H1 (cell line): ENCODE data around the gene BCAS3. TPM values are rescaled to one million over a fixed set of nuclear protein-coding genes. Genes with fewer than 3 reads are reported as not detected.

ENCODE experiments used
- CTCF ChIA-PET: fragments of 300-600 bp; sonication (Branson Sonifier 250); formaldehyde crosslinking; loops from one replicate; lab custom pipeline; 2021; ENCODE audit not compliant: partially characterized antibody; lab: Charles Lee
- POLR2A ChIA-PET: fragments of 300-600 bp; sonication (Branson Sonifier 250); formaldehyde crosslinking; loops from one replicate; lab custom pipeline; 2021; ENCODE audit warnings: inconsistent platforms; ENCODE audit not compliant: partially characterized antibody; lab: Charles Lee
- DNase-seq, 2 experiments: peaks; one replicate each; pipeline versions ENCODE4 v3.0.0 to v3.0.0-alpha.2; 2010 to 2022; ENCODE audit warnings: low spot score in 2 of 2, low read depth in 1 of 2, mixed read lengths in 1 of 2
- FAIRE-seq: peaks from 2 replicates; lab custom pipeline; 2011; peaks lifted over from hg19 to GRCh38; lab: Jason Lieb, UNC
- H2AFZ ChIP-seq: 2 replicates; pipeline ENCODE4 v1.8.1; 2012; ENCODE audit warnings: low read length, inconsistent platforms
- H2AK5ac ChIP-seq: 2 replicates; pipeline ENCODE4 v1.6.1; 2013; ENCODE audit warnings: low read depth, low read length
- H2BK120ac ChIP-seq: replicated peaks from 2 replicates; pipeline ENCODE3; 2013; ENCODE audit warnings: low read depth, low read length, inconsistent platforms
- H2BK12ac ChIP-seq: 2 replicates; pipeline ENCODE4 v1.6.1; 2013; ENCODE audit warnings: low read depth, low read length
- H2BK15ac ChIP-seq: 2 replicates; pipeline ENCODE4 v1.6.1; 2013; ENCODE audit warnings: low read length
- H2BK20ac ChIP-seq: 2 replicates; pipeline ENCODE4 v1.6.1; 2013; ENCODE audit warnings: low read length
- H2BK5ac ChIP-seq: 2 replicates; pipeline ENCODE4 v1.6.1; 2013; ENCODE audit warnings: low read depth, low read length
- H3K14ac ChIP-seq: 2 replicates; pipeline ENCODE4 v1.6.1; 2013; ENCODE audit warnings: inconsistent platforms; ENCODE audit not compliant: insufficient read length
- H3K18ac ChIP-seq: 2 replicates; pipeline ENCODE4 v1.6.1; 2013; ENCODE audit warnings: low read length; ENCODE audit errors: extremely low read depth
- H3K23ac ChIP-seq: 2 replicates; pipeline ENCODE4 v1.6.1; 2013; ENCODE audit warnings: inconsistent platforms; ENCODE audit not compliant: insufficient read length
- H3K23me2 ChIP-seq: 2 replicates; pipeline ENCODE4 v1.6.1; 2013; ENCODE audit warnings: low read depth, low read length
- H3K27ac ChIP-seq: 2 replicates; pipeline ENCODE4 v1.6.1; 2011; ENCODE audit warnings: low read depth, low read length, inconsistent platforms
- H3K27me3 ChIP-seq, 4 experiments: replicated peaks in 1 of 4; 1 replicate in 1 of 4; 2 replicates in 3 of 4; pipeline versions ENCODE4 v1.6.1 to v1.8.1; 2011 to 2013; ENCODE audit warnings: low read length in 3 of 4, mild to moderate bottlenecking in 3 of 4, inconsistent platforms in 2 of 4, mixed read lengths in 2 of 4, moderate library complexity in 1 of 4; ENCODE audit not compliant: control insufficient read depth in 3 of 4, insufficient read depth in 3 of 4; ENCODE audit errors: extremely low read depth in 1 of 4
- H3K36me3 ChIP-seq, 4 experiments: 2 replicates each; pipeline versions ENCODE4 v1.6.1 to v1.8.1; 2011 to 2013; ENCODE audit warnings: mild to moderate bottlenecking in 4 of 4, low read length in 3 of 4, moderate library complexity in 2 of 4, control low read depth in 1 of 4, inconsistent platforms in 1 of 4; ENCODE audit not compliant: insufficient read depth in 4 of 4, control insufficient read depth in 2 of 4
- H3K4ac ChIP-seq: replicated peaks from 2 replicates; pipeline ENCODE3; 2013; ENCODE audit warnings: low read length, low read depth, mixed read lengths, inconsistent platforms; ENCODE audit not compliant: insufficient read length
- H3K4me1 ChIP-seq, 4 experiments: replicated peaks in 1 of 4; 1 replicate in 1 of 4; 2 replicates in 3 of 4; pipeline versions ENCODE4 v1.6.1 to v1.8.1; 2011 to 2013; ENCODE audit warnings: low read length in 3 of 4, inconsistent platforms in 2 of 4, mixed read lengths in 1 of 4; ENCODE audit not compliant: insufficient read depth in 4 of 4, control insufficient read depth in 3 of 4
- H3K4me2 ChIP-seq, 2 experiments: 2 replicates each; pipeline versions ENCODE4 v1.6.1 to v1.8.1; 2011 to 2013; ENCODE audit warnings: low read depth in 2 of 2, low read length in 2 of 2, control low read depth in 1 of 2, inconsistent platforms in 1 of 2, mild to moderate bottlenecking in 1 of 2; ENCODE audit not compliant: insufficient read depth in 1 of 2
- H3K4me3 ChIP-seq, 4 experiments: fragments of 200-600, 300-600 bp in 1 of 4; sonication (generic), shearing (Covaris generic), sonication (Bioruptor Twin) in 1 of 4; 2 replicates each; pipeline versions ENCODE4 v1.5.1 to v1.8.1; 2011 to 2016; ENCODE audit warnings: low read length in 4 of 4, low read depth in 3 of 4, control low read depth in 2 of 4, inconsistent platforms in 2 of 4, mild to moderate bottlenecking in 2 of 4, mixed read lengths in 1 of 4, moderate library complexity in 1 of 4; ENCODE audit not compliant: insufficient read depth in 2 of 4; ENCODE audit errors: extremely low read depth in 1 of 4
- H3K56ac ChIP-seq: replicated peaks from 2 replicates; pipeline ENCODE3; 2013; ENCODE audit warnings: low read depth, mild to moderate bottlenecking, mixed read lengths, low read length, inconsistent platforms; ENCODE audit not compliant: insufficient read length
- H3K79me1 ChIP-seq: 2 replicates; pipeline ENCODE4 v1.6.1; 2013; ENCODE audit warnings: low read depth, low read length, control low read depth
- H3K79me2 ChIP-seq, 2 experiments: 2 replicates each; pipeline versions ENCODE4 v1.6.1 to v1.8.1; 2012 to 2013; ENCODE audit warnings: low read length in 2 of 2, mild to moderate bottlenecking in 2 of 2, inconsistent platforms in 1 of 2; ENCODE audit not compliant: insufficient read depth in 2 of 2, control insufficient read depth in 1 of 2
- H3K9ac ChIP-seq, 4 experiments: replicated peaks in 1 of 4; 1 replicate in 1 of 4; 2 replicates in 3 of 4; pipeline versions ENCODE4 v1.6.1 to v1.8.1; 2011 to 2013; ENCODE audit warnings: low read depth in 3 of 4, low read length in 3 of 4, control low read depth in 2 of 4, mild to moderate bottlenecking in 2 of 4, moderate library complexity in 2 of 4, inconsistent platforms in 1 of 4; ENCODE audit errors: extremely low read depth in 1 of 4
- H3K9me3 ChIP-seq, 2 experiments: 2 replicates each; pipeline versions ENCODE4 v1.6.1 to v1.8.1; 2012 to 2013; ENCODE audit warnings: mild to moderate bottlenecking in 2 of 2, moderate library complexity in 2 of 2, control low read depth in 1 of 2, inconsistent platforms in 1 of 2, low read depth in 1 of 2, low read length in 1 of 2, mixed read lengths in 1 of 2; ENCODE audit not compliant: insufficient read depth in 2 of 2
- H4K20me1 ChIP-seq, 2 experiments: replicated peaks in 1 of 2; 2 replicates each; pipeline versions ENCODE3 to v1.8.1; 2011 to 2013; ENCODE audit warnings: inconsistent platforms in 2 of 2, low read length in 2 of 2, mild to moderate bottlenecking in 1 of 2; ENCODE audit not compliant: insufficient read depth in 2 of 2, control insufficient read depth in 1 of 2
- H4K5ac ChIP-seq: 2 replicates; pipeline ENCODE4 v1.6.1; 2013; ENCODE audit warnings: low read length, low read depth, mixed read lengths, inconsistent platforms; ENCODE audit not compliant: insufficient read length
- H4K8ac ChIP-seq: 2 replicates; pipeline ENCODE4 v1.8.0; 2013; ENCODE audit warnings: mild to moderate bottlenecking, moderate library complexity, low read length, inconsistent platforms; ENCODE audit not compliant: insufficient read depth; ENCODE audit errors: extremely low read depth
- H4K91ac ChIP-seq: replicated peaks from 2 replicates; pipeline ENCODE3; 2013; ENCODE audit warnings: low read length, mixed read lengths, inconsistent platforms; ENCODE audit not compliant: insufficient read length
- RBBP5 ChIP-seq: IDR thresholded peaks from 2 replicates; pipeline ENCODE4 v1.7.1; 2012; ENCODE audit warnings: low read depth, mild to moderate bottlenecking, inconsistent platforms, low read length, moderate library complexity, borderline replicate concordance
- TAF7 ChIP-seq: optimal IDR thresholded peaks from 2 replicates; pipeline ENCODE3; 2011; ENCODE audit warnings: low read depth, mild to moderate bottlenecking, inconsistent platforms, low read length, moderate library complexity, borderline replicate concordance
- polyA plus RNA-seq, 7 experiments: library from polyadenylated mRNA; depleted of rRNA in 3 of 7; stranded (reverse) in 5 of 7; unstranded in 2 of 7; fragments of >200 nt in 5 of 7; fragments of 200-250 nt in 2 of 7; gene quantifications; 1 replicate in 5 of 7; 2 replicates in 1 of 7; 4 replicates in 1 of 7; pipeline versions ENCODE4 v1.2.1 to v1.2.3, GENCODE V29; 2011 to 2013; ENCODE audit warnings: missing spikeins in 2 of 7, mixed read lengths in 2 of 7
- total RNA-seq: library from RNA; stranded (reverse); fragmentation: NEBNext Ultra II Directional; extraction: Animal tissue kit (Norgen Biotek cat#: 25700); gene quantifications from 2 replicates; pipeline ENCODE4 v1.2.1, GENCODE V29; 2021
- TF ChIP-seq, protein P1 (sequence below): IDR thresholded peaks from 2 replicates; pipeline ENCODE4 v1.6.1; 2012; ENCODE audit warnings: low read length, inconsistent platforms

The BCAS3 gene
- total and polyA plus RNA-seq, 2 of the 8 experiments (the other 6 are each of a cell fraction or from before 2014, with no cell fraction given): 9.9 to 13.3 TPM

DNA sequence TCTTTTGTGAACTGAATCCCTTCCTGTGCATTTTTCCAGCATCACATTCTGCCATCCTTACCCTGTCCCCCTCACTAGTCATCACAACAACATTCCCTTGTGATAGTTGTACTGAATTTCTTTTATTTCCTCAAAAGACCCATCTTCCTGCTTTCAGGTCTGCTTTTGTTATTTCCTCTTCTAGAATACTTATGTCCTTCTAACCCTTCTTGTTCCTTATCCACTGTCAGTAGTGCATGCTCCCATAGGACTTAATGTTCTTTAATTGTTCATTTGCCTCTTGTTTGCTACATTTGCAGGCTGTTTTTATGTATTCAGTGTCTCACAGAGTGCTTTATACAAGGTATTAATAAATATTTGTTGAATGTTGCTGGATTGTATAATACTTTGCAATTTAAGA is 73.0 kb downstream of the BCAS3 start:
- H3K9me3 ChIP-seq: peaks cover 4% of the 10 kb centered on the region in 2 experiments; a peak in 1 of 4 replicates
- H2AK5ac ChIP-seq: no peak overlapping the region
- no peak overlapping the region for H3K4ac ChIP-seq
- H2BK120ac ChIP-seq: no peak overlapping the region
- H3K23me2 ChIP-seq: no peaks in the 10 kb centered on the region
- H3K4me1 ChIP-seq: peaks cover 0 to 10% (median 6%) of the 10 kb centered on the region in 4 experiments; a peak in 3 of 7 replicates
- H2AFZ ChIP-seq: no peak overlapping the region
- no peak overlapping the region for H2BK5ac ChIP-seq
- H2BK15ac ChIP-seq: no peak overlapping the region
- H3K18ac ChIP-seq: no peak overlapping the region
- H4K20me1 ChIP-seq: no peaks in the 10 kb centered on the region
- H3K56ac ChIP-seq: no peak overlapping the region
- H3K4me3 ChIP-seq: no peak overlapping the region
- H3K14ac ChIP-seq: no peak overlapping the region
- no peak overlapping the region for H2BK20ac ChIP-seq
- H4K8ac ChIP-seq: no peak overlapping the region
- no peak for FAIRE-seq
- no peak for DNase-seq
- no peak overlapping the region for H3K23ac ChIP-seq
- no peaks in the 10 kb centered on the region for H3K36me3 ChIP-seq
- no peak overlapping the region for H2BK12ac ChIP-seq
- H3K27me3 ChIP-seq: no peaks in the 10 kb centered on the region
- POLR2A ChIA-PET: no interaction called here
- no peak overlapping the region for H4K5ac ChIP-seq
- no peak overlapping the region for H3K27ac ChIP-seq
- H3K79me2 ChIP-seq: no peaks in the 10 kb centered on the region
- no peak overlapping the region for H4K91ac ChIP-seq
- H3K9ac ChIP-seq: no peak overlapping the region
- H3K79me1 ChIP-seq: no peaks in the 10 kb centered on the region
- CTCF ChIA-PET: no interaction called here
- H3K4me2 ChIP-seq: no peak overlapping the region
- TF ChIP-seq TAF7 (no peak), RBBP5 (no peak)
- TF ChIP-seq, protein P1, sequence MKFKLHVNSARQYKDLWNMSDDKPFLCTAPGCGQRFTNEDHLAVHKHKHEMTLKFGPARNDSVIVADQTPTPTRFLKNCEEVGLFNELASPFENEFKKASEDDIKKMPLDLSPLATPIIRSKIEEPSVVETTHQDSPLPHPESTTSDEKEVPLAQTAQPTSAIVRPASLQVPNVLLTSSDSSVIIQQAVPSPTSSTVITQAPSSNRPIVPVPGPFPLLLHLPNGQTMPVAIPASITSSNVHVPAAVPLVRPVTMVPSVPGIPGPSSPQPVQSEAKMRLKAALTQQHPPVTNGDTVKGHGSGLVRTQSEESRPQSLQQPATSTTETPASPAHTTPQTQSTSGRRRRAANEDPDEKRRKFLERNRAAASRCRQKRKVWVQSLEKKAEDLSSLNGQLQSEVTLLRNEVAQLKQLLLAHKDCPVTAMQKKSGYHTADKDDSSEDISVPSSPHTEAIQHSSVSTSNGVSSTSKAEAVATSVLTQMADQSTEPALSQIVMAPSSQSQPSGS: no peak
